ENCODE results near the gene ST3GAL6.

ST3GAL6 gene

DNA sequence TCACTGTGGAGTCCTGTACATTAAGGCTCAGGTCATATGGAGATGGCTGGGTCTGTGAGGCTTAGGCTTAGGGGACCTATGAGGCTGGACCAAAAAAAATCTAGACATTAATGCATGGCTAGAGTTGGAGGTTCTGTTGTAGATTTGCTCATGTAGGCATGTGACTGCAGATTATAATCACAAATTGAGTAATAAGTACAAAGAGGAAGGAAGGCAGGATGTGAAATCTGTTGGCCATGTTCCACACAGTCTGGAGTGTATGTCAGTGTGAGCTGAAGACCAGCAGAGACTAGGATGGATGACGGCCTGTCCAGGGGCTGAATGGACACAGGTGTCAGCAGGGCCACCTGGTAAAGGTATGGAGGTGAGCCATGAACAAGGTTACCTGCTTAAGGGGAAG, at the start of gene ST3GAL6:
Gene ST3GAL6, plus strand, starts transcription at position 265 of the 400 bp plus-strand sequence. CDS start 5,101 bp downstream, outside the sequence.
- Histone ChIP-seq H3K36me3 (ENCODE audit: control insufficient read depth in 2 of 2, insufficient read depth in 1 of 2, low read length in 2 of 2) (no peaks in the 10 kb centered on the region), H3K4me1 (ENCODE audit: control insufficient read depth, insufficient read depth, low read length) (peaks cover 3% of the 10 kb centered on the region; the same call in 1 of the 2 replicates), H3K27ac (ENCODE audit: extremely low read depth, low read depth, low read length) (no peak within 1 kb of the TSS), H3K4me3 (ENCODE audit: low read depth, low read length) (no peak within 1 kb of the TSS), H3K9me3 (ENCODE audit: control insufficient read depth, insufficient read depth, low read depth, low read length) (no peaks in the 10 kb centered on the region)
- CTCF ChIA-PET: no interaction called here
- no peak for TF ChIP-seq HOXD13 (CRISPR knock-in tag; IDR thresholded peaks at IDR 0.05; ENCODE audit: borderline replicate concordance)
- no peak for TF ChIP-seq ZNF302 (tag by site-specific recombination; IDR thresholded peaks at IDR 0.05; ENCODE audit: low read depth)
- TF ChIP-seq ZNF426 (tag by site-specific recombination; IDR thresholded peaks at IDR 0.05): no peak
- TF ChIP-seq ZNF248 (tag by site-specific recombination; IDR thresholded peaks at IDR 0.05): no peak
- no peak for TF ChIP-seq ZNF473 (tag by site-specific recombination; IDR thresholded peaks at IDR 0.05)
- TF ChIP-seq ZNF792 (tag by site-specific recombination; IDR thresholded peaks at IDR 0.05): no peak
- TF ChIP-seq, protein P1, sequence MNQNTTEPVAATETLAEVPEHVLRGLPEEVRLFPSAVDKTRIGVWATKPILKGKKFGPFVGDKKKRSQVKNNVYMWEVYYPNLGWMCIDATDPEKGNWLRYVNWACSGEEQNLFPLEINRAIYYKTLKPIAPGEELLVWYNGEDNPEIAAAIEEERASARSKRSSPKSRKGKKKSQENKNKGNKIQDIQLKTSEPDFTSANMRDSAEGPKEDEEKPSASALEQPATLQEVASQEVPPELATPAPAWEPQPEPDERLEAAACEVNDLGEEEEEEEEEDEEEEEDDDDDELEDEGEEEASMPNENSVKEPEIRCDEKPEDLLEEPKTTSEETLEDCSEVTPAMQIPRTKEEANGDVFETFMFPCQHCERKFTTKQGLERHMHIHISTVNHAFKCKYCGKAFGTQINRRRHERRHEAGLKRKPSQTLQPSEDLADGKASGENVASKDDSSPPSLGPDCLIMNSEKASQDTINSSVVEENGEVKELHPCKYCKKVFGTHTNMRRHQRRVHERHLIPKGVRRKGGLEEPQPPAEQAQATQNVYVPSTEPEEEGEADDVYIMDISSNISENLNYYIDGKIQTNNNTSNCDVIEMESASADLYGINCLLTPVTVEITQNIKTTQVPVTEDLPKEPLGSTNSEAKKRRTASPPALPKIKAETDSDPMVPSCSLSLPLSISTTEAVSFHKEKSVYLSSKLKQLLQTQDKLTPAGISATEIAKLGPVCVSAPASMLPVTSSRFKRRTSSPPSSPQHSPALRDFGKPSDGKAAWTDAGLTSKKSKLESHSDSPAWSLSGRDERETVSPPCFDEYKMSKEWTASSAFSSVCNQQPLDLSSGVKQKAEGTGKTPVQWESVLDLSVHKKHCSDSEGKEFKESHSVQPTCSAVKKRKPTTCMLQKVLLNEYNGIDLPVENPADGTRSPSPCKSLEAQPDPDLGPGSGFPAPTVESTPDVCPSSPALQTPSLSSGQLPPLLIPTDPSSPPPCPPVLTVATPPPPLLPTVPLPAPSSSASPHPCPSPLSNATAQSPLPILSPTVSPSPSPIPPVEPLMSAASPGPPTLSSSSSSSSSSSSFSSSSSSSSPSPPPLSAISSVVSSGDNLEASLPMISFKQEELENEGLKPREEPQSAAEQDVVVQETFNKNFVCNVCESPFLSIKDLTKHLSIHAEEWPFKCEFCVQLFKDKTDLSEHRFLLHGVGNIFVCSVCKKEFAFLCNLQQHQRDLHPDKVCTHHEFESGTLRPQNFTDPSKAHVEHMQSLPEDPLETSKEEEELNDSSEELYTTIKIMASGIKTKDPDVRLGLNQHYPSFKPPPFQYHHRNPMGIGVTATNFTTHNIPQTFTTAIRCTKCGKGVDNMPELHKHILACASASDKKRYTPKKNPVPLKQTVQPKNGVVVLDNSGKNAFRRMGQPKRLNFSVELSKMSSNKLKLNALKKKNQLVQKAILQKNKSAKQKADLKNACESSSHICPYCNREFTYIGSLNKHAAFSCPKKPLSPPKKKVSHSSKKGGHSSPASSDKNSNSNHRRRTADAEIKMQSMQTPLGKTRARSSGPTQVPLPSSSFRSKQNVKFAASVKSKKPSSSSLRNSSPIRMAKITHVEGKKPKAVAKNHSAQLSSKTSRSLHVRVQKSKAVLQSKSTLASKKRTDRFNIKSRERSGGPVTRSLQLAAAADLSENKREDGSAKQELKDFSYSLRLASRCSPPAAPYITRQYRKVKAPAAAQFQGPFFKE (tag by site-specific recombination; IDR thresholded peaks at IDR 0.05; ENCODE audit: borderline replicate concordance): no peak
- TF ChIP-seq, protein P2, sequence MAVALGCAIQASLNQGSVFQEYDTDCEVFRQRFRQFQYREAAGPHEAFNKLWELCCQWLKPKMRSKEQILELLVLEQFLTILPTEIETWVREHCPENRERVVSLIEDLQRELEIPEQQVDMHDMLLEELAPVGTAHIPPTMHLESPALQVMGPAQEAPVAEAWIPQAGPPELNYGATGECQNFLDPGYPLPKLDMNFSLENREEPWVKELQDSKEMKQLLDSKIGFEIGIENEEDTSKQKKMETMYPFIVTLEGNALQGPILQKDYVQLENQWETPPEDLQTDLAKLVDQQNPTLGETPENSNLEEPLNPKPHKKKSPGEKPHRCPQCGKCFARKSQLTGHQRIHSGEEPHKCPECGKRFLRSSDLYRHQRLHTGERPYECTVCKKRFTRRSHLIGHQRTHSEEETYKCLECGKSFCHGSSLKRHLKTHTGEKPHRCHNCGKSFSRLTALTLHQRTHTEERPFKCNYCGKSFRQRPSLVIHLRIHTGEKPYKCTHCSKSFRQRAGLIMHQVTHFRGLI (tag by site-specific recombination; IDR thresholded peaks at IDR 0.05): no peak
- TF ChIP-seq ZNF404 (tag by site-specific recombination; IDR thresholded peaks at IDR 0.05): no peak
- TF ChIP-seq ZNF660 (tag by site-specific recombination; IDR thresholded peaks at IDR 0.05): no peak
- TF ChIP-seq ZNF16 (tag by site-specific recombination; IDR thresholded peaks at IDR 0.05; ENCODE audit: low read depth): no peak
- no peak for TF ChIP-seq EGR2 (tag by site-specific recombination; IDR thresholded peaks at IDR 0.05; ENCODE audit: low read depth)
- POLR2A ChIA-PET: no interaction called here

DNA sequence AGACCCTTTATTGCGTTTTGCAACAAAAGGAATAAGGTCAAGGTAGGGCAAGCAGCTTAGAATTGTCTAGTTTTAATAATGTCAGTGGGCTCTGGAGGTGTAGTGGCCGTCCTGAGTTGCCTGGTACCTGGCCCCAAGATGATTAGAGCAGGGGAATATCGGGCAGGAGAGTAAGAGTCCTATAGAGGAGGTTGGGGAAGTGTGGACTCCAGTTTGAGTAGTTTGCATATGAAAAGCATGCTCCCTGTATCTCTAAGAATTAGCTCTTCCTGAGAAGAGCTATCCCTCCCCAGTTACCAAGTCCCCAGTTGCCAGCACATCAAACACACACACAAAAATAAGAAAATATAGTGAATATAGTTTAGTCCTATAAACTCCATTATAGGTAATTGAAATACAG, 49.2 kb upstream of the ST3GAL6 start:
- POLR2A ChIA-PET: interaction anchor here (0.8 kb wide), 1 partner anchor 18 kb away, joined by 3 read pairs; no protein-coding TSS in a partner anchor
- no peak overlapping the region for H3K4me3 ChIP-seq (ENCODE audit: low read depth, low read length)
- H3K36me3 ChIP-seq (ENCODE audit: control insufficient read depth in 2 of 2, insufficient read depth in 1 of 2, low read length in 2 of 2): no peaks in the 10 kb centered on the region
- H3K9me3 ChIP-seq (ENCODE audit: control insufficient read depth, insufficient read depth, low read depth, low read length): no peaks in the 10 kb centered on the region
- H3K4me1 ChIP-seq (ENCODE audit: control insufficient read depth, insufficient read depth, low read length): no peaks in the 10 kb centered on the region
- CTCF ChIA-PET: no interaction called here
- H3K27ac ChIP-seq (ENCODE audit: extremely low read depth, low read depth, low read length): no peak overlapping the region
- no peak for TF ChIP-seq ZNF140 (tag by site-specific recombination; IDR thresholded peaks at IDR 0.05)
- no peak for TF ChIP-seq PRDM10 (tag by site-specific recombination; IDR thresholded peaks at IDR 0.05)
- no peak for TF ChIP-seq ZNF768 (tag by site-specific recombination; IDR thresholded peaks at IDR 0.05)
- no peak for TF ChIP-seq BCL11B (tag by site-specific recombination; IDR thresholded peaks at IDR 0.05; ENCODE audit: low read depth)
- TF ChIP-seq ZNF621 (tag by site-specific recombination; IDR thresholded peaks at IDR 0.05): no peak
- no peak for TF ChIP-seq ZNF121 (tag by site-specific recombination; IDR thresholded peaks at IDR 0.05)
- TF ChIP-seq ZSCAN18 (tag by site-specific recombination; IDR thresholded peaks at IDR 0.05): no peak
- no peak for TF ChIP-seq ZNF133 (tag by site-specific recombination; IDR thresholded peaks at IDR 0.05)
- no peak for TF ChIP-seq ZFP3 (tag by site-specific recombination; IDR thresholded peaks at IDR 0.05; ENCODE audit: low read depth)
- no peak for TF ChIP-seq GLI2 (tag by site-specific recombination; IDR thresholded peaks at IDR 0.05; ENCODE audit: borderline replicate concordance, low read depth)

Data from HEK293 (cell line).